ENCODE data around the gene RASL11B.
A peak's percentile ranks its signal among the peaks of the same experiment; 100 is the strongest.

DNA sequence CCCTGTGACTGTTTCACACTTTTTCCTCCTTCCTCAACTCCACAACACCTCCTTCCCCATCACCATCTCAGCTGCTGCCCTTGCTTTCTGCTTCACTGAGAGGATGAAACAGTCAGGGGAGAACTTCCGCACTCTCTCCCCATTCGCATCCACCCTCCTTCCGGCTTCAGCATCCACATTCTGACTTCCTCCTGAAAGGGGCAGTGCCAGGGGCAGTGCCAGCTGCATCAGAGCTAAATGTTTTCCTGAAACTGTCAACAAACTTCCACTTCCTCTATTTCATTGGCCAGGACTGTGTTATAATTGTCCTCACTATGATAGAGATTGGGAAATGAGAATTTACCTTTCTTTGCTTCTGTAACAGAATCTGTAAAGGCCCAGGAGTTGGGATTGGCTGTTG, 18.2 kb upstream of the RASL11B start:
- TF ChIP-seq, protein P1, sequence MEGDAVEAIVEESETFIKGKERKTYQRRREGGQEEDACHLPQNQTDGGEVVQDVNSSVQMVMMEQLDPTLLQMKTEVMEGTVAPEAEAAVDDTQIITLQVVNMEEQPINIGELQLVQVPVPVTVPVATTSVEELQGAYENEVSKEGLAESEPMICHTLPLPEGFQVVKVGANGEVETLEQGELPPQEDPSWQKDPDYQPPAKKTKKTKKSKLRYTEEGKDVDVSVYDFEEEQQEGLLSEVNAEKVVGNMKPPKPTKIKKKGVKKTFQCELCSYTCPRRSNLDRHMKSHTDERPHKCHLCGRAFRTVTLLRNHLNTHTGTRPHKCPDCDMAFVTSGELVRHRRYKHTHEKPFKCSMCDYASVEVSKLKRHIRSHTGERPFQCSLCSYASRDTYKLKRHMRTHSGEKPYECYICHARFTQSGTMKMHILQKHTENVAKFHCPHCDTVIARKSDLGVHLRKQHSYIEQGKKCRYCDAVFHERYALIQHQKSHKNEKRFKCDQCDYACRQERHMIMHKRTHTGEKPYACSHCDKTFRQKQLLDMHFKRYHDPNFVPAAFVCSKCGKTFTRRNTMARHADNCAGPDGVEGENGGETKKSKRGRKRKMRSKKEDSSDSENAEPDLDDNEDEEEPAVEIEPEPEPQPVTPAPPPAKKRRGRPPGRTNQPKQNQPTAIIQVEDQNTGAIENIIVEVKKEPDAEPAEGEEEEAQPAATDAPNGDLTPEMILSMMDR (IDR thresholded peaks at IDR 0.05; ENCODE audit: insufficient read depth, low read length): no peak
- TF ChIP-seq, protein P2, sequence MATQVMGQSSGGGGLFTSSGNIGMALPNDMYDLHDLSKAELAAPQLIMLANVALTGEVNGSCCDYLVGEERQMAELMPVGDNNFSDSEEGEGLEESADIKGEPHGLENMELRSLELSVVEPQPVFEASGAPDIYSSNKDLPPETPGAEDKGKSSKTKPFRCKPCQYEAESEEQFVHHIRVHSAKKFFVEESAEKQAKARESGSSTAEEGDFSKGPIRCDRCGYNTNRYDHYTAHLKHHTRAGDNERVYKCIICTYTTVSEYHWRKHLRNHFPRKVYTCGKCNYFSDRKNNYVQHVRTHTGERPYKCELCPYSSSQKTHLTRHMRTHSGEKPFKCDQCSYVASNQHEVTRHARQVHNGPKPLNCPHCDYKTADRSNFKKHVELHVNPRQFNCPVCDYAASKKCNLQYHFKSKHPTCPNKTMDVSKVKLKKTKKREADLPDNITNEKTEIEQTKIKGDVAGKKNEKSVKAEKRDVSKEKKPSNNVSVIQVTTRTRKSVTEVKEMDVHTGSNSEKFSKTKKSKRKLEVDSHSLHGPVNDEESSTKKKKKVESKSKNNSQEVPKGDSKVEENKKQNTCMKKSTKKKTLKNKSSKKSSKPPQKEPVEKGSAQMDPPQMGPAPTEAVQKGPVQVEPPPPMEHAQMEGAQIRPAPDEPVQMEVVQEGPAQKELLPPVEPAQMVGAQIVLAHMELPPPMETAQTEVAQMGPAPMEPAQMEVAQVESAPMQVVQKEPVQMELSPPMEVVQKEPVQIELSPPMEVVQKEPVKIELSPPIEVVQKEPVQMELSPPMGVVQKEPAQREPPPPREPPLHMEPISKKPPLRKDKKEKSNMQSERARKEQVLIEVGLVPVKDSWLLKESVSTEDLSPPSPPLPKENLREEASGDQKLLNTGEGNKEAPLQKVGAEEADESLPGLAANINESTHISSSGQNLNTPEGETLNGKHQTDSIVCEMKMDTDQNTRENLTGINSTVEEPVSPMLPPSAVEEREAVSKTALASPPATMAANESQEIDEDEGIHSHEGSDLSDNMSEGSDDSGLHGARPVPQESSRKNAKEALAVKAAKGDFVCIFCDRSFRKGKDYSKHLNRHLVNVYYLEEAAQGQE (IDR thresholded peaks at IDR 0.05; ENCODE audit: insufficient replicate concordance, low read depth): no peak
- peak; percentile 46 for TF ChIP-seq GABPA (IDR thresholded peaks at IDR 0.05; ENCODE audit: low read depth)

All from HL-60 (cell line).